Fibroblast of lung (primary cell): ENCODE data around the gene LYL1. TPM values are rescaled to one million over a fixed set of nuclear protein-coding genes. Genes with fewer than 3 reads are reported as not detected.

Experiments
- DNase-seq, 2 donors: peaks; one replicate each; pipeline versions ENCODE4 v3.0.0 to v3.0.0-alpha.2; 2010; ENCODE audit warnings: low read depth in 2 of 2
- H2AFZ ChIP-seq: 2 replicates; pipeline ENCODE4 v1.5.1; 2012; ENCODE audit warnings: low read length, control low read depth, inconsistent platforms
- H3K27ac ChIP-seq: 2 replicates; pipeline ENCODE4 v1.5.1; 2011; ENCODE audit warnings: low read length, control low read depth; ENCODE audit not compliant: insufficient read depth
- H3K27me3 ChIP-seq: 2 replicates; pipeline ENCODE4 v1.5.1; 2011; ENCODE audit warnings: mild to moderate bottlenecking, low read length; ENCODE audit not compliant: control insufficient read depth, insufficient read depth
- H3K36me3 ChIP-seq: 2 replicates; pipeline ENCODE4 v1.5.1; 2011; ENCODE audit warnings: low read length; ENCODE audit not compliant: control insufficient read depth, insufficient read depth
- H3K4me1 ChIP-seq: 2 replicates; pipeline ENCODE4 v1.5.1; 2011; ENCODE audit warnings: low read length; ENCODE audit not compliant: control insufficient read depth, insufficient read depth; ENCODE audit errors: extremely low read depth
- H3K4me2 ChIP-seq: 2 replicates; pipeline ENCODE4 v1.5.1; 2011; ENCODE audit warnings: low read length, control low read depth; ENCODE audit not compliant: insufficient read depth; ENCODE audit errors: extremely low read depth
- H3K4me3 ChIP-seq, 4 experiments: fragments of 200-600 bp in 1 of 4; sonication (generic) in 1 of 4; replicated peaks in 1 of 4; 2 replicates each; pipeline ENCODE4 v1.5.1; 2011 to 2016; ENCODE audit warnings: low read length in 4 of 4, low read depth in 3 of 4, mild to moderate bottlenecking in 3 of 4, control low read depth in 2 of 4, inconsistent platforms in 1 of 4, mixed read lengths in 1 of 4; ENCODE audit not compliant: insufficient read depth in 1 of 4; ENCODE audit errors: control extremely low read depth in 1 of 4
- H3K79me2 ChIP-seq: 2 replicates; pipeline ENCODE4 v1.5.1; 2012; ENCODE audit warnings: mild to moderate bottlenecking, low read length, inconsistent platforms; ENCODE audit not compliant: control insufficient read depth, insufficient read depth
- H3K9ac ChIP-seq: 2 replicates; pipeline ENCODE4 v1.5.1; 2011; ENCODE audit warnings: mild to moderate bottlenecking, low read length, control low read depth; ENCODE audit not compliant: insufficient read depth
- H3K9me3 ChIP-seq: 2 replicates; pipeline ENCODE4 v1.5.1; 2012; ENCODE audit warnings: low read depth, low read length; ENCODE audit not compliant: control insufficient read depth, insufficient read depth
- H4K20me1 ChIP-seq: 2 replicates; pipeline ENCODE4 v1.5.1; 2011; ENCODE audit warnings: low read length; ENCODE audit not compliant: control insufficient read depth, insufficient read depth; ENCODE audit errors: extremely low read depth
- CTCF ChIP-seq, 2 donors: IDR thresholded peaks in 1 of 2; conservative IDR thresholded peaks in 1 of 2; 1 replicate in 1 of 2; 2 replicates in 1 of 2; pipeline ENCODE4 v1.5.1; 2011 to 2012; ENCODE audit warnings: low read length in 2 of 2, control low read depth in 1 of 2, inconsistent platforms in 1 of 2, low read depth in 1 of 2, mild to moderate bottlenecking in 1 of 2
- EZH2 ChIP-seq: IDR thresholded peaks from 2 replicates; pipeline ENCODE4 v1.5.1; 2012; ENCODE audit warnings: low read length, control low read depth, mild to moderate bottlenecking; ENCODE audit errors: missing control alignments
- polyA plus RNA-seq, 2 donors: library from polyadenylated mRNA; depleted of rRNA in 1 of 2; stranded (reverse) in 1 of 2; unstranded in 1 of 2; fragments of >200 nt; gene quantifications; 2 replicates each; pipeline ENCODE4 v1.2.1, GENCODE V29; 2011 to 2012; ENCODE audit warnings: missing spikeins in 1 of 2
- total RNA-seq: library from RNA; depleted of rRNA; stranded (reverse); fragments of >200 nt; gene quantifications from 2 replicates; pipeline ENCODE4 v1.2.1, GENCODE V29; 2014

The LYL1 gene
- total and polyA plus RNA-seq, 2 donors (not counting 1 experiment from before 2014, with no cell fraction given) = 0.30 to 1.2 TPM

GRCh38 chr19:13098277-13099072 is 4.2 kb downstream of the LYL1 start:
- H2AFZ ChIP-seq = no peak overlapping the region
- DNase-seq = peak; percentile 49 to 58
- H3K4me3 ChIP-seq = no peak overlapping the region
- no peak for TF ChIP-seq CTCF (conservative IDR thresholded peaks at IDR 0.05 in 1 of 2, IDR thresholded peaks at IDR 0.05 in 1 of 2; ENCODE audit: low read depth in 1 of 2, low read length in 2 of 2)
- TF ChIP-seq EZH2 = no peak
- peak overlapping the region; percentile 59 for H3K4me2 ChIP-seq
- H3K9me3 ChIP-seq = no peaks in the 10 kb centered on the region
- peaks cover 1% of the 10 kb centered on the region for H3K79me2 ChIP-seq
- no peak overlapping the region for H3K27ac ChIP-seq
- no peaks in the 10 kb centered on the region for H4K20me1 ChIP-seq
- H3K27me3 ChIP-seq = no peaks in the 10 kb centered on the region
- peaks cover 5% of the 10 kb centered on the region for H3K36me3 ChIP-seq
- H3K9ac ChIP-seq = no peak overlapping the region
- H3K4me1 ChIP-seq = peaks cover 3% of the 10 kb centered on the region

GRCh38 chr19:13097463-13098258 is 5.0 kb downstream of the LYL1 start:
- peaks cover 5% of the 10 kb centered on the region for H3K36me3 ChIP-seq
- H4K20me1 ChIP-seq = no peaks in the 10 kb centered on the region
- H3K79me2 ChIP-seq = peaks cover 1% of the 10 kb centered on the region
- no peak overlapping the region for H3K4me3 ChIP-seq
- H3K27ac ChIP-seq = no peak overlapping the region
- H3K4me1 ChIP-seq = peaks cover 3% of the 10 kb centered on the region
- H3K9ac ChIP-seq = no peak overlapping the region
- TF ChIP-seq EZH2 (no peak), CTCF (conservative IDR thresholded peaks at IDR 0.05 in 1 of 2, IDR thresholded peaks at IDR 0.05 in 1 of 2; ENCODE audit: low read depth in 1 of 2, low read length in 2 of 2) (no peak)
- no peaks in the 10 kb centered on the region for H3K27me3 ChIP-seq
- no peak for DNase-seq
- no peak overlapping the region for H2AFZ ChIP-seq
- no peaks in the 10 kb centered on the region for H3K9me3 ChIP-seq
- H3K4me2 ChIP-seq = no peak overlapping the region

- no peak for DNase-seq
- Histone ChIP-seq H3K27ac (no peak overlapping the region), H3K9ac (no peak overlapping the region), H3K36me3 (peaks cover 5% of the 10 kb centered on the region), H3K9me3 (no peaks in the 10 kb centered on the region), H3K27me3 (no peaks in the 10 kb centered on the region), H2AFZ (no peak overlapping the region), H3K4me2 (no peak overlapping the region), H3K4me3 (no peak overlapping the region), H3K79me2 (peaks cover 1% of the 10 kb centered on the region), H3K4me1 (peaks cover 2% of the 10 kb centered on the region), H4K20me1 (no peaks in the 10 kb centered on the region)
- TF ChIP-seq CTCF (conservative IDR thresholded peaks at IDR 0.05 in 1 of 2, IDR thresholded peaks at IDR 0.05 in 1 of 2; ENCODE audit: low read depth in 1 of 2, low read length in 2 of 2) (no peak), EZH2 (no peak)
Observed at GRCh38 chr19:13097033-13097462, 5.6 kb downstream of the LYL1 start.
